ENCODE measurements around the gene DVL1. TPM values are rescaled to one million over a fixed set of nuclear protein-coding genes. Genes with fewer than 3 reads are reported as not detected.

Gene DVL1
- polyA plus RNA-seq, 3 donors, result 0.41 to 29.8 (median 0.55) TPM

- Histone ChIP-seq H2AFZ (ENCODE audit: insufficient read depth, low read depth, low read length, poor library complexity, severe bottlenecking) (no peak overlapping the region), H3K4me2 (replicated peaks; ENCODE audit: extremely low read depth, low read length, poor library complexity, severe bottlenecking) (no peak overlapping the region), H3K79me2 (ENCODE audit: insufficient read depth, low read length) (peaks cover 46% of the 10 kb centered on the region), H4K20me1 (ENCODE audit: insufficient read depth, low read length) (peaks cover 51% of the 10 kb centered on the region), H3K27ac (ENCODE audit: low read depth in 1 of 2, low read length in 2 of 2) (no peak overlapping the region), H3K4me3 (replicated peaks in 1 of 3; ENCODE audit: low read depth in 2 of 3, low read length in 3 of 3) (no peak overlapping the region), H3K9me3 (replicated peaks in 1 of 2; ENCODE audit: control insufficient read depth in 1 of 2, insufficient read depth in 1 of 2, low read length in 2 of 2) (no peaks in the 10 kb centered on the region), H3K27me3 (ENCODE audit: control insufficient read depth in 2 of 2, insufficient read depth in 2 of 2, low read length in 2 of 2) (no peaks in the 10 kb centered on the region), H3K4me1 (ENCODE audit: control insufficient read depth in 1 of 2, insufficient read depth in 2 of 2, low read length in 2 of 2) (peaks cover 5 to 14% of the 10 kb centered on the region in 2 donors), H3K36me3 (replicated peaks in 1 of 2; ENCODE audit: control insufficient read depth in 1 of 2, insufficient read depth in 2 of 2, low read length in 2 of 2) (peaks cover 86 to 93% of the 10 kb centered on the region in 2 donors), H3K9ac (ENCODE audit: insufficient read depth, low read length, poor library complexity, severe bottlenecking) (no peak overlapping the region)
- Mint-ChIP-seq H3K27ac (no peak overlapping the region), H3K9me3 (peaks cover 0 to 7% (median 5%) of the 10 kb centered on the region in 7 donors), H3K4me1 (peaks cover 14% of the 10 kb centered on the region), H3K27me3 (ENCODE audit: low read depth in 3 of 3) (no peaks in the 10 kb centered on the region), H3K4me3 (no peak overlapping the region), H3K36me3 (peaks cover 72 to 94% of the 10 kb centered on the region in 2 donors)
- intact Hi-C loops (cut with micrococcal nuclease), result no loop called here
- 100% methylated on average over 3 of the region's 4 CpGs for WGBS (ENCODE audit: insufficient coverage)
- DNase-seq, result no peak
- TF ChIP-seq, protein P1, sequence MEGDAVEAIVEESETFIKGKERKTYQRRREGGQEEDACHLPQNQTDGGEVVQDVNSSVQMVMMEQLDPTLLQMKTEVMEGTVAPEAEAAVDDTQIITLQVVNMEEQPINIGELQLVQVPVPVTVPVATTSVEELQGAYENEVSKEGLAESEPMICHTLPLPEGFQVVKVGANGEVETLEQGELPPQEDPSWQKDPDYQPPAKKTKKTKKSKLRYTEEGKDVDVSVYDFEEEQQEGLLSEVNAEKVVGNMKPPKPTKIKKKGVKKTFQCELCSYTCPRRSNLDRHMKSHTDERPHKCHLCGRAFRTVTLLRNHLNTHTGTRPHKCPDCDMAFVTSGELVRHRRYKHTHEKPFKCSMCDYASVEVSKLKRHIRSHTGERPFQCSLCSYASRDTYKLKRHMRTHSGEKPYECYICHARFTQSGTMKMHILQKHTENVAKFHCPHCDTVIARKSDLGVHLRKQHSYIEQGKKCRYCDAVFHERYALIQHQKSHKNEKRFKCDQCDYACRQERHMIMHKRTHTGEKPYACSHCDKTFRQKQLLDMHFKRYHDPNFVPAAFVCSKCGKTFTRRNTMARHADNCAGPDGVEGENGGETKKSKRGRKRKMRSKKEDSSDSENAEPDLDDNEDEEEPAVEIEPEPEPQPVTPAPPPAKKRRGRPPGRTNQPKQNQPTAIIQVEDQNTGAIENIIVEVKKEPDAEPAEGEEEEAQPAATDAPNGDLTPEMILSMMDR (IDR thresholded peaks at IDR 0.05), result no peak
Observed at GRCh38 chr1:1393014-1393413, 43.8 kb upstream of the DVL1 start.

GRCh38 chr1:1391225-1391624 is 42.0 kb upstream of the DVL1 start:
- Histone ChIP-seq H3K4me3 (replicated peaks in 1 of 3; ENCODE audit: low read depth in 2 of 3, low read length in 3 of 3) (no peak overlapping the region), H2AFZ (ENCODE audit: insufficient read depth, low read depth, low read length, poor library complexity, severe bottlenecking) (no peak overlapping the region), H3K36me3 (replicated peaks in 1 of 2; ENCODE audit: control insufficient read depth in 1 of 2, insufficient read depth in 2 of 2, low read length in 2 of 2) (peaks cover 92 to 97% of the 10 kb centered on the region in 2 donors), H3K9ac (ENCODE audit: insufficient read depth, low read length, poor library complexity, severe bottlenecking) (no peak overlapping the region), H3K27ac (ENCODE audit: low read depth in 1 of 2, low read length in 2 of 2) (no peak overlapping the region), H3K4me2 (replicated peaks; ENCODE audit: extremely low read depth, low read length, poor library complexity, severe bottlenecking) (no peak overlapping the region), H3K79me2 (ENCODE audit: insufficient read depth, low read length) (peaks cover 36% of the 10 kb centered on the region), H3K4me1 (ENCODE audit: control insufficient read depth in 1 of 2, insufficient read depth in 2 of 2, low read length in 2 of 2) (peaks cover 0 to 6% of the 10 kb centered on the region in 2 donors), H3K27me3 (ENCODE audit: control insufficient read depth in 2 of 2, insufficient read depth in 2 of 2, low read length in 2 of 2) (no peaks in the 10 kb centered on the region), H4K20me1 (ENCODE audit: insufficient read depth, low read length) (peaks cover 69% of the 10 kb centered on the region), H3K9me3 (replicated peaks in 1 of 2; ENCODE audit: control insufficient read depth in 1 of 2, insufficient read depth in 1 of 2, low read length in 2 of 2) (no peaks in the 10 kb centered on the region)
- WGBS (ENCODE audit: insufficient coverage), result 97% methylated on average over 8 of the region's 12 CpGs
- Mint-ChIP-seq H3K27ac (peak overlapping the region in 3 of 7 donors; percentile 41 to 79 (median 67)), H3K4me3 (no peak overlapping the region), H3K36me3 (peaks cover 86 to 96% of the 10 kb centered on the region in 2 donors), H3K27me3 (ENCODE audit: low read depth in 3 of 3) (peaks cover 0 to 2% (median 0%) of the 10 kb centered on the region in 3 donors), H3K4me1 (peaks cover 9% of the 10 kb centered on the region), H3K9me3 (peaks cover 0 to 7% (median 5%) of the 10 kb centered on the region in 7 donors)
- intact Hi-C loops (cut with micrococcal nuclease), result no loop called here
- TF ChIP-seq, protein P1 (IDR thresholded peaks at IDR 0.05), result no peak
- no peak for DNase-seq

All from CD14-positive monocyte (primary cell).